Esophagus squamous epithelium (tissue), 5 donors: ENCODE measurements around the gene SMC4. TPM values are rescaled to one million over a fixed set of nuclear protein-coding genes. Genes with fewer than 3 reads are reported as not detected.

Experiments used
- DNase-seq: peaks from one replicate; lab custom pipeline; 2025; lab: John Stamatoyannopoulos, UW
- H3K27ac ChIP-seq, 4 donors: fragments of 200-600 bp; sonication (generic); one replicate each; pipeline ENCODE4 v1.5.1; 2016 to 2019; ENCODE audit warnings: mild to moderate bottlenecking in 1 of 4
- H3K27me3 ChIP-seq, 4 donors: fragments of 200-600 bp; sonication (generic); 1 replicate in 3 of 4; 2 replicates in 1 of 4; pipeline versions ENCODE4 v1.5.1 to v1.6.0; 2017 to 2021; ENCODE audit warnings: antibody characterized with exemption in 1 of 4
- H3K36me3 ChIP-seq, 3 donors: fragments of 200-600 bp; sonication (generic); one replicate each; pipeline ENCODE4 v1.5.1; 2016 to 2019
- H3K4me1 ChIP-seq, 3 donors: fragments of 200-600 bp; sonication (generic); one replicate each; pipeline ENCODE4 v1.5.1; 2017 to 2019
- H3K4me3 ChIP-seq, 4 donors: fragments of 200-600 bp; sonication (generic); 1 replicate in 3 of 4; 2 replicates in 1 of 4; pipeline ENCODE4 v1.5.1; 2016 to 2019; ENCODE audit warnings: mild to moderate bottlenecking in 2 of 4, moderate library complexity in 1 of 4
- H3K9me3 ChIP-seq, 3 donors: fragments of 200-600 bp; sonication (generic); one replicate each; pipeline ENCODE4 v1.5.1; 2016 to 2019
- CTCF ChIP-seq, 6 experiments: fragments of 450-650 bp in 4 of 6; fragments of 200-600 bp in 2 of 6; sonication (generic) in 2 of 6; IDR thresholded peaks; one replicate each; pipeline ENCODE4 v1.5.1; 2016 to 2019; ENCODE audit warnings: antibody characterized with exemption in 6 of 6, mild to moderate bottlenecking in 4 of 6, moderate library complexity in 4 of 6
- POLR2A ChIP-seq, 4 donors: fragments of 450-650 bp; IDR thresholded peaks; one replicate each; pipeline ENCODE4 v1.6.1; 2017; ENCODE audit warnings: antibody characterized with exemption in 4 of 4, mild to moderate bottlenecking in 4 of 4, moderate library complexity in 3 of 4
- WGBS, 2 donors: methylation state at CpG; one replicate each; pipeline ENCODE4 v1.1.5; 2018; 5-methylcytosine and 5-hydroxymethylcytosine counted together
- intact Hi-C: fragments of 100-400 bp; cut with DNase I; formaldehyde crosslinking; loops from one replicate; pipeline ENCODE4 v1.15.0; 2022
- total RNA-seq, 4 donors: library from RNA; depleted of rRNA; stranded (reverse); fragments of >200 nt; gene quantifications; one replicate each; pipeline ENCODE4 v1.1.0, GENCODE V29; 2016
- donor health status: DM: yes; HTN: yes; CAD: no.

The SMC4 gene
- total RNA-seq, 4 donors from 2014 or later: 50.4 to 94.8 (median 81.6) TPM

GRCh38 chr3:160455846-160456245, 56.4 kb downstream of the SMC4 start:
- 88 to 90% methylated on average over 3 of the region's 3 CpGs for WGBS, 2 donors
- DNase-seq: no peak
- Histone ChIP-seq H3K4me3 (no peak overlapping the region), H3K4me1 (no peaks in the 10 kb centered on the region), H3K27me3 (peaks cover 0 to 8% (median 0%) of the 10 kb centered on the region in 4 donors), H3K9me3 (no peaks in the 10 kb centered on the region), H3K36me3 (no peaks in the 10 kb centered on the region), H3K27ac (no peak overlapping the region)
- TF ChIP-seq POLR2A (IDR thresholded peaks at IDR 0.05) (no peak), CTCF (IDR thresholded peaks at IDR 0.05) (no peak)
- intact Hi-C loops: no loop called here

GRCh38 chr3:160458151-160458550, 58.7 kb downstream of the SMC4 start:
- 71 to 73% methylated on average over 4 of the region's 4 CpGs for WGBS, 2 donors
- H3K36me3 ChIP-seq: no peaks in the 10 kb centered on the region
- H3K27me3 ChIP-seq: peaks cover 0 to 14% (median 0%) of the 10 kb centered on the region in 4 donors
- no peaks in the 10 kb centered on the region for H3K9me3 ChIP-seq
- TF ChIP-seq POLR2A (IDR thresholded peaks at IDR 0.05) (no peak), CTCF (IDR thresholded peaks at IDR 0.05) (no peak)
- no peak for DNase-seq
- no peak overlapping the region for H3K27ac ChIP-seq
- intact Hi-C loops: no loop called here
- H3K4me1 ChIP-seq: no peaks in the 10 kb centered on the region
- H3K4me3 ChIP-seq: no peak overlapping the region

- WGBS, 2 donors: 80 to 84% methylated on average over 8 to 9 of the region's 9 CpGs
Measured at GRCh38 chr3:160459450-160459970, 60.1 kb downstream of the SMC4 start.

GRCh38 chr3:160460033-160460432, 60.6 kb downstream of the SMC4 start:
- no peak overlapping the region for H3K27ac ChIP-seq
- intact Hi-C loops: no loop called here
- H3K9me3 ChIP-seq: no peaks in the 10 kb centered on the region
- H3K4me3 ChIP-seq: no peak overlapping the region
- 43 to 88% methylated on average over 1 of the region's 3 CpGs for WGBS, 2 donors
- peaks cover 0 to 18% (median 0%) of the 10 kb centered on the region in 4 donors for H3K27me3 ChIP-seq
- DNase-seq: no peak
- no peak for TF ChIP-seq POLR2A (IDR thresholded peaks at IDR 0.05)
- TF ChIP-seq CTCF (IDR thresholded peaks at IDR 0.05): no peak
- no peaks in the 10 kb centered on the region for H3K36me3 ChIP-seq
- H3K4me1 ChIP-seq: no peaks in the 10 kb centered on the region

More at GRCh38 chr3:160459450-160459970, 60.1 kb downstream of the SMC4 start:
- Histone ChIP-seq H3K27me3 (peaks cover 0 to 18% (median 0%) of the 10 kb centered on the region in 4 donors), H3K4me1 (no peaks in the 10 kb centered on the region), H3K4me3 (no peak overlapping the region), H3K27ac (no peak overlapping the region), H3K9me3 (no peaks in the 10 kb centered on the region), H3K36me3 (no peaks in the 10 kb centered on the region)
- no peak for DNase-seq
- TF ChIP-seq POLR2A (IDR thresholded peaks at IDR 0.05) (no peak), CTCF (IDR thresholded peaks at IDR 0.05) (no peak)
- intact Hi-C loops: no loop called here

- no peak for DNase-seq
- Histone ChIP-seq H3K4me1 (no peaks in the 10 kb centered on the region), H3K27ac (no peak overlapping the region), H3K27me3 (peaks cover 0 to 26% (median 0%) of the 10 kb centered on the region in 4 donors), H3K36me3 (no peaks in the 10 kb centered on the region), H3K4me3 (no peak overlapping the region), H3K9me3 (no peaks in the 10 kb centered on the region)
- WGBS, 2 donors: 80 to 87% methylated on average over 2 of the region's 2 CpGs
- intact Hi-C loops: no loop called here
- no peak for TF ChIP-seq POLR2A (IDR thresholded peaks at IDR 0.05)
- TF ChIP-seq CTCF (IDR thresholded peaks at IDR 0.05): no peak
Measured at GRCh38 chr3:160464321-160464720, 64.9 kb downstream of the SMC4 start.
